Activated naive CD4-positive, alpha-beta T cell treated with anti-CD3 and anti-CD28 coated beads, Interleukin-2, amount 10 ng/mL, durations not matched to agents 7 days and 5 days (primary cell): ENCODE results near the gene LRFN4.

Experiments
- CTCF ChIA-PET: fragments of 350-600 bp; sonication (Branson Sonifier 250); formaldehyde crosslinking; loops from one replicate; lab custom pipeline; 2021; ENCODE audit warnings: antibody characterized with exemption; lab: Charles Lee
- DNase-seq: peaks from one replicate; pipeline ENCODE4 v3.0.0-alpha.2; 2020
- H3K27ac Mint-ChIP-seq: one replicate; pipeline ENCODE4 v1.8.0; 2021; ENCODE audit warnings: mild to moderate bottlenecking, moderate library complexity, mixed read lengths
- H3K27me3 Mint-ChIP-seq: one replicate; pipeline ENCODE4 v1.8.0; 2021; ENCODE audit warnings: mild to moderate bottlenecking, mixed read lengths
- H3K36me3 Mint-ChIP-seq: one replicate; pipeline ENCODE4 v1.8.0; 2021; ENCODE audit warnings: mixed read lengths
- H3K4me1 Mint-ChIP-seq: one replicate; pipeline ENCODE4 v1.8.0; 2021; ENCODE audit warnings: mixed read lengths
- H3K4me3 Mint-ChIP-seq: one replicate; pipeline ENCODE4 v1.8.0; 2021; ENCODE audit warnings: mild to moderate bottlenecking, moderate library complexity, mixed read lengths
- H3K9me3 Mint-ChIP-seq: one replicate; pipeline ENCODE4 v1.8.0; 2021; ENCODE audit warnings: mixed read lengths

LRFN4 gene

GRCh38 chr11:66840317-66841091 lies 16.4 kb upstream of the LRFN4 start:
- no peaks in the 10 kb centered on the region for H3K9me3 Mint-ChIP-seq
- no peak for DNase-seq
- H3K27ac Mint-ChIP-seq = peak overlapping the region; percentile 86
- CTCF ChIA-PET = no interaction called here
- H3K4me3 Mint-ChIP-seq = peak overlapping the region; percentile 0
- peaks cover 21% of the 10 kb centered on the region for H3K36me3 Mint-ChIP-seq
- H3K4me1 Mint-ChIP-seq = peaks cover 48% of the 10 kb centered on the region
- H3K27me3 Mint-ChIP-seq = no peaks in the 10 kb centered on the region

DNA sequence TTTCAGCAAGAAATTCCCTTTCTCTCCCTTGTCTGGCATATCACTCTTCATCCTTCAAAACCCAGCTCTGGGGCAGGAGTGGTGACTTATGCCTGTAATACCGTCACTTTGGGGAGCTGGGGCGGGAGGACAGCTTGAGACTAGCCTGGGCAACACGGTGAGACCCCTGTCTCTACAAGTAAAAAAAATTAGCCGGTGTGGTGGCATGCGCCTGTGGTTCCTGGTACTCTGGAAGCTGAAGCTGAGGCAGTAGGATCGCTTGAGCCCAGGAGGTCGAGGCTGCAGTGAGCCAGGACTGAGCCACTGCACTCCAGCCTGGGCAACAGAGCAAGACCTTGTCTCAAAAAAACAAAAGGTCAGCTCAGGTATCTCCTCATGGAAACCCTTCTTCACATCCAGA lies 15.0 kb upstream of the LRFN4 start:
- no peaks in the 10 kb centered on the region for H3K9me3 Mint-ChIP-seq
- peak overlapping the region; percentile 86 for H3K27ac Mint-ChIP-seq
- H3K27me3 Mint-ChIP-seq = no peaks in the 10 kb centered on the region
- H3K4me3 Mint-ChIP-seq = peak overlapping the region; percentile 84
- DNase-seq = no peak
- H3K4me1 Mint-ChIP-seq = peaks cover 50% of the 10 kb centered on the region
- H3K36me3 Mint-ChIP-seq = peaks cover 22% of the 10 kb centered on the region
- CTCF ChIA-PET = interaction anchor here (1.2 to 2.6 kb wide), 7 partner anchors 8 to 163 kb away, joined by 3 to 9 read pairs (median 6); partner anchors contain the start of gene RBM4B

- Mint-ChIP-seq H3K4me1 (peaks cover 50% of the 10 kb centered on the region), H3K4me3 (peak overlapping the region; percentile 84), H3K27me3 (no peaks in the 10 kb centered on the region), H3K9me3 (no peaks in the 10 kb centered on the region), H3K36me3 (peaks cover 22% of the 10 kb centered on the region), H3K27ac (peak overlapping the region; percentile 86)
- CTCF ChIA-PET = interaction anchor here (1.2 to 2.6 kb wide), 8 partner anchors 8 to 164 kb away, joined by 3 to 9 read pairs (median 6); partner anchors contain the start of gene RBM4B
- no peak for DNase-seq
Measured at GRCh38 chr11:66842501-66842895, 14.4 kb upstream of the LRFN4 start.

GRCh38 chr11:66842896-66843775 lies 13.7 kb upstream of the LRFN4 start, which contains the start of gene RCE1:
Gene RCE1, plus strand, starts transcription at chr11:66843441. Its CDS starts 15 bp downstream, at chr11:66843456.
- DNase-seq = peak; percentile 92
- Mint-ChIP-seq H3K36me3 (peaks cover 19% of the 10 kb centered on the region), H3K4me3 (peak within 1 kb of the TSS; percentile 84), H3K27me3 (no peaks in the 10 kb centered on the region), H3K27ac (peak within 1 kb of the TSS; percentile 96), H3K9me3 (no peaks in the 10 kb centered on the region), H3K4me1 (peaks cover 50% of the 10 kb centered on the region)
- CTCF ChIA-PET = interaction anchor here (1.0 to 2.6 kb wide), 7 partner anchors 9 to 165 kb away, joined by 4 to 9 read pairs (median 6); partner anchors contain the start of gene RBM4B

GRCh38 chr11:66843776-66844495 lies 12.9 kb upstream of the LRFN4 start:
- Mint-ChIP-seq H3K27ac (peak overlapping the region; percentile 96), H3K27me3 (no peaks in the 10 kb centered on the region), H3K4me1 (peaks cover 50% of the 10 kb centered on the region), H3K36me3 (peaks cover 18% of the 10 kb centered on the region), H3K4me3 (peak overlapping the region; percentile 84), H3K9me3 (no peaks in the 10 kb centered on the region)
- DNase-seq = no peak
- CTCF ChIA-PET = interaction anchor here (1.0 to 2.6 kb wide), 4 partner anchors 8 to 166 kb away, joined by 4 to 9 read pairs (median 6); partner anchors contain the start of gene RBM4B

DNA sequence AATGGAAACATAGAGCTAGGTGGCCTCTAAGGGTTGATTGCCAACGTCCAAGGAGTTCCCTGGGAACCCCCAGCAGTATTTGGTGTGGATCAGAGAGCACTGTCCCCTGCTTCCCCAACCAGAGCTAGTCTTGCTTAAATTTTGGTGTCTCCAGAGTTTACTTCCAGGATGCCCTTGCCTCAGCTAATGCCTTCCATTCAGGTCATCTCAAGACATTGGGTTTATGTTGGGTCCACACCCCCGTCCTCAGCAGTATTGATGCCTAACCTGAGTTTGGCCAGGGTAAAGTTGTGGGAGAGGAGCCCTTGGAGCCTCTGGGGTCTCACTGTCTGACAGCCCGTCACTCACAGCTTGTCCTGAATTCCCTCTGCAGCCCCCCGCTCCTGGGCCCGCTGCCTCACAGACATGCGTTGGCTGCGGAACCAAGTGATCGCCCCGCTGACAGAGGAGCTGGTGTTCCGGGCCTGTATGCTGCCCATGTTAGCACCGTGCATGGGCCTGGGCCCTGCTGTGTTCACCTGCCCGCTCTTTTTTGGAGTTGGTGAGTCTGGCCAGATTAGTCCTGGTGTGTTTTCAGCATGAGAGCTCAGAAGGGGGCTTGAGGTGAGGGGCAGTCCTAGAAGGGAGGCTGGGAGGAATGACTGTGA lies 12.2 kb upstream of the LRFN4 start:
- peak overlapping the region; percentile 84 for H3K4me3 Mint-ChIP-seq
- peaks cover 44% of the 10 kb centered on the region for H3K4me1 Mint-ChIP-seq
- CTCF ChIA-PET = interaction anchor here (1.9 kb wide), 1 partner anchor 11 kb away, joined by 8 read pairs; no protein-coding TSS in a partner anchor
- no peak for DNase-seq
- H3K9me3 Mint-ChIP-seq = no peaks in the 10 kb centered on the region
- H3K27ac Mint-ChIP-seq = peak overlapping the region; percentile 96
- peaks cover 16% of the 10 kb centered on the region for H3K36me3 Mint-ChIP-seq
- H3K27me3 Mint-ChIP-seq = no peaks in the 10 kb centered on the region

DNA sequence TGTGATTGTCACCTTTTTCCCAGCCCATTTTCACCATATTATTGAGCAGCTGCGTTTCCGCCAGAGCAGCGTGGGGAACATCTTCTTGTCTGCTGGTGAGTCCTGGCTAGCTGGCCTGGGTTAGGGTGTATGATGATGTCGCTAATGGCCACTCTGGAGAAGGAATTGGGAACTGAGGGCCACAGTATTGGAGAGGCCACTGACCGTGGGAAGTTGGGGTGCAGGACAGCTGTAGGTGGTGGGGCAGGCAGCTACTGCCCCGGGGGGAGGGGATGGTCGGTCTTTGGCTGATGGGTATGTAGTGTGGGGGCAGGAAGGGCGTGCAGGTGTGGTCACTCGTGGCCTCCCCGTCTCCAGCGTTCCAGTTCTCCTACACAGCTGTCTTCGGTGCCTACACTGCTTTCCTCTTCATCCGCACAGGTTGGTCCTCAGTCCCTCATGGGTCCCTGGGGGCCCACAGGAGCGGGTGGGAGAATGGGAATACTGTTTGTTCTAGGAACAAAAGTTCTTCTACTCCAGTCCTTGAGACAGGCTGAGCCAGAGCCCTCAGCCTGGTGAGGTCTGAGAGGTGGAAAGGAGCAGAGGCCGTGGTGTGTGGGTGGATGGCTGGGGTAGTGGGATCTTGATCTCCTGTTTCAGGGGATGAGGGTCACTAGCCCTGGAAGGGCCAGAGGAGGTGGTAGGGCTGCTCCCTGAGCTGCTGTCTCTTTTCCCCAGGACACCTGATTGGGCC lies 11.6 kb upstream of the LRFN4 start:
- H3K9me3 Mint-ChIP-seq = no peaks in the 10 kb centered on the region

DNA sequence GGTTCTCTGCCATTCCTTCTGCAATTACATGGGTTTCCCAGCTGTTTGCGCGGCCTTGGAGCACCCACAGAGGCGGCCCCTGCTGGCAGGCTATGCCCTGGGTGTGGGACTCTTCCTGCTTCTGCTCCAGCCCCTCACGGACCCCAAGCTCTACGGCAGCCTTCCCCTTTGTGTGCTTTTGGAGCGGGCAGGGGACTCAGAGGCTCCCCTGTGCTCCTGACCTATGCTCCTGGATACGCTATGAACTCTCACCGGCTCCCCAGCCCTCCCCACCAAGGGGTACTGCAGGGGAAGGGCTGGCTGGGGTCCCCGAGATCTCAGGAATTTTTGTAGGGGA lies 11.0 kb upstream of the LRFN4 start:
- no peak overlapping the region for H3K4me3 Mint-ChIP-seq

More for the DNA sequence above, 11.6 kb upstream of the LRFN4 start:
- no peak for DNase-seq
- H3K27ac Mint-ChIP-seq = peak overlapping the region; percentile 56
- H3K36me3 Mint-ChIP-seq = peaks cover 13% of the 10 kb centered on the region
- peaks cover 38% of the 10 kb centered on the region for H3K4me1 Mint-ChIP-seq
- CTCF ChIA-PET = no interaction called here
- H3K4me3 Mint-ChIP-seq = peak overlapping the region; percentile 84
- no peaks in the 10 kb centered on the region for H3K27me3 Mint-ChIP-seq

GRCh38 chr11:66846671-66847091 lies 10.2 kb upstream of the LRFN4 start:
- peaks cover 3% of the 10 kb centered on the region for H3K36me3 Mint-ChIP-seq
- H3K4me3 Mint-ChIP-seq = no peak overlapping the region
- DNase-seq = no peak
- H3K9me3 Mint-ChIP-seq = no peaks in the 10 kb centered on the region
- CTCF ChIA-PET = no interaction called here
- H3K27ac Mint-ChIP-seq = no peak overlapping the region
- H3K4me1 Mint-ChIP-seq = peaks cover 34% of the 10 kb centered on the region
- no peaks in the 10 kb centered on the region for H3K27me3 Mint-ChIP-seq

More for the DNA sequence above, 11.0 kb upstream of the LRFN4 start:
- Mint-ChIP-seq H3K4me1 (peaks cover 35% of the 10 kb centered on the region), H3K27ac (peak overlapping the region; percentile 56), H3K36me3 (peaks cover 8% of the 10 kb centered on the region), H3K27me3 (no peaks in the 10 kb centered on the region), H3K9me3 (no peaks in the 10 kb centered on the region)
- CTCF ChIA-PET = no interaction called here
- no peak for DNase-seq

GRCh38 chr11:66847461-66848232 lies 9.2 kb upstream of the LRFN4 start:
- H3K4me3 Mint-ChIP-seq = no peak overlapping the region
- peaks cover 33% of the 10 kb centered on the region for H3K4me1 Mint-ChIP-seq
- CTCF ChIA-PET = no interaction called here
- H3K36me3 Mint-ChIP-seq = peaks cover 3% of the 10 kb centered on the region
- no peaks in the 10 kb centered on the region for H3K27me3 Mint-ChIP-seq
- no peak overlapping the region for H3K27ac Mint-ChIP-seq
- no peaks in the 10 kb centered on the region for H3K9me3 Mint-ChIP-seq
- DNase-seq = no peak

GRCh38 chr11:66848671-66849500 lies 8.0 kb upstream of the LRFN4 start:
- Mint-ChIP-seq H3K36me3 (peaks cover 3% of the 10 kb centered on the region), H3K4me1 (peaks cover 33% of the 10 kb centered on the region), H3K27me3 (no peaks in the 10 kb centered on the region), H3K4me3 (no peak overlapping the region), H3K27ac (no peak overlapping the region), H3K9me3 (no peaks in the 10 kb centered on the region)
- DNase-seq = no peak
- CTCF ChIA-PET = no interaction called here
